T-helper 17 cell (primary cell): ENCODE measurements around the gene NUCB1. TPM values are rescaled to one million over a fixed set of nuclear protein-coding genes. Genes with fewer than 3 reads are reported as not detected.

Experiments
- ATAC-seq: fragments of 150-1000 bp; cut with Tn5 transposase; 2 replicates; pipeline ENCODE4 v1.10.0; 2021; ENCODE audit warnings: mild to moderate bottlenecking, moderate library complexity
- DNase-seq, 3 donors: peaks; one replicate each; pipeline versions ENCODE4 v3.0.0 to v3.0.0-alpha.2; 2020 to 2021
- H3K9me3 ChIP-seq: one replicate; pipeline ENCODE4 v1.7.0; 2013; ENCODE audit warnings: low read length, mild to moderate bottlenecking; ENCODE audit not compliant: control insufficient read depth, poor library complexity, severe bottlenecking
- H3K27ac Mint-ChIP-seq: one replicate; pipeline ENCODE4 v1.8.0; 2022; ENCODE audit warnings: mild to moderate bottlenecking, moderate library complexity, mixed read lengths
- H3K27me3 Mint-ChIP-seq: one replicate; pipeline ENCODE4 v1.8.0; 2022; ENCODE audit warnings: mixed read lengths
- H3K36me3 Mint-ChIP-seq: one replicate; pipeline ENCODE4 v1.8.0; 2022; ENCODE audit warnings: low read depth, mixed read lengths
- H3K4me1 Mint-ChIP-seq: one replicate; pipeline ENCODE4 v1.8.0; 2022; ENCODE audit warnings: mild to moderate bottlenecking, mixed read lengths
- H3K4me3 Mint-ChIP-seq: one replicate; pipeline ENCODE4 v1.8.0; 2022; ENCODE audit warnings: mild to moderate bottlenecking, moderate library complexity, mixed read lengths
- total RNA-seq, 4 donors: library from RNA in 2 of 4; stranded (reverse) in 2 of 4; gene quantifications; one replicate each; pipeline ENCODE4 v1.2.3 and lab custom pipeline; 2022 to 2026

NUCB1 gene
- total RNA-seq (100 to 1,000 TPM; 118 to 135 TPM), total RNA-seq (lab: John Stamatoyannopoulos, UW) (104 to 122 reads per million in 2 donors)

DNA sequence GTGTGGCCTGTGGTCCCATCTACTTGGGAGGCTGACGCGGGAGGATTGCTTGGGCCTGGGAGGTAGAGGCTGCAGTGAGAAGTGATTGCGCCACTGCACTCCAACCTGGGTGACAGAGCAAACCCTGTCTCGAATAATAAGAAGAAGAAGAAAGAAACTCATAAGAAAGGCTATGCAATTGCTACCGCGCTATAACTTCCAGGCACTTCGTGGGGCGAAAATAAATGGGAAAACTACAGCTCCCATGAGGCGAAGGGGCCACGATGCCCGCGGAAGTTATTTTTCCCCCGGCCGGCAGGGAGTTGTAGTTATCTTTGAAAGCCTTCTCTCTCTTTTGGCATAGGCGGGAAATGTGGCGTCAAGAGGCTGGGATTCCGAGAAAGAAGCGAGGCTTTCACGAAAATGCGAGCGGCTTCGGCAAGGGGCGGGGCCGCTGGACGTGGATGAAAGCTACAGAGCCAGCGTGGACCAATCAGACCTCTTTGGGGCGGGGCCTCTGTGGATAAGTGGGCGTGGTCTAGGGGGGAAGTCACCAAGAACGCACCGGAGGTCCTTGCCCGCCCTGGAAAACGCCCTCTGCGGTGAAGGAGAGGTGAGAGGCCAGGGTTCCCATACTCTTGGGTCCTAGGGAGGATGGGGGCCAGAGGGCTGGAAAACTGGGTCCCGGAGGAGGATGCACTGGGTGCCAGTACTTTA is at the start of gene NUCB1:
NUCB1 (plus strand) TSS at position 532 of the 696 bp plus-strand sequence. CDS start 485 bp downstream, outside the sequence.
- H3K4me1 Mint-ChIP-seq: peaks cover 26% of the 10 kb centered on the region
- peak; percentile 94 to 97 (median 96) for DNase-seq
- peak; percentile 98 for ATAC-seq

DNA sequence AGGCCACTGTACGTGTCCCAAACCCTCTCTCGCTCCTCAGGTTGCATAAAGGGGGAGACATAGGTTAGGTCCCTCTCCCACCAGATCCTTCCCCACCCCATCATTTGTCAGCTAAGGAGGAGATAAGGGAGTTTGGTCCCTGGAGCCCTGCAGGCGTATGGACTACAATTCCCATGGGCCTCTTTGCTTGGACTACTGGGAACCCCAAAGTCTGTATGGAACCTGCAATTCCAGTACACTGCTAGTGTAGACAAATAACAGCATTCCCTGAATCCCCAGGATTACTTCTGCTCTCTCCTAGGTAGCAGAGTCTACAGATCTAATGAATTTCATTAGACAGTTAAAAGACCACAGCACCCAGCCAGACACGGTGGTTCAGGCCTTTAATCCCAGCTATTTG is 47.8 kb upstream of the NUCB1 start:
- Mint-ChIP-seq H3K4me3 (no peak overlapping the region), H3K27ac (no peak overlapping the region), H3K4me1 (no peaks in the 10 kb centered on the region), H3K27me3 (no peaks in the 10 kb centered on the region), H3K36me3 (peaks cover 2% of the 10 kb centered on the region)
- no peak for DNase-seq
- no peaks in the 10 kb centered on the region for H3K9me3 ChIP-seq
- no peak for ATAC-seq

More for the DNA sequence above, at the start of gene NUCB1:
- Mint-ChIP-seq H3K27ac (peak within 1 kb of the TSS; percentile 97), H3K27me3 (peaks cover 1% of the 10 kb centered on the region), H3K4me3 (peak within 1 kb of the TSS; percentile 99), H3K36me3 (peaks cover 3% of the 10 kb centered on the region)
- H3K9me3 ChIP-seq: no peaks in the 10 kb centered on the region

DNA sequence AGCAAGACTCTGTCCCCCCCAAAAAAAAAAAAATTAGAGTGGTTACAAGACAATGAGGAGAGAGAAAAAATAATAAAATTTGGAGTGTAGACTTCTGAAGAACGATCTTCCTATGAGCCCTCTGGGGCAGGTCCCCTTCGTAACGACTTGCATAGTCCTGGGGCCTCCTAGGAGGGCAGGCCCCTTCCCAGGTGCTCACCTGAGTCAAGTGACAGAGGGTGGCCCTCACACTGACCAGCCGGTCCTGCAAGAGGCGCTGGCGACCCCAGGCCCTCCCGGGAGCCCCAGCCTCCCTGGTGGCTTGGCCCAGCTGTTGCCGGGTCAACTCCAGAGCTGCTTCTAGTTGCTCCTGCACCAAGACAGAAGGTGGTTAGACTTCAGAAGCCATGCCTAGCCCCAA is 46.6 kb upstream of the NUCB1 start:
- no peak for ATAC-seq
- no peak overlapping the region for H3K4me3 Mint-ChIP-seq

DNA sequence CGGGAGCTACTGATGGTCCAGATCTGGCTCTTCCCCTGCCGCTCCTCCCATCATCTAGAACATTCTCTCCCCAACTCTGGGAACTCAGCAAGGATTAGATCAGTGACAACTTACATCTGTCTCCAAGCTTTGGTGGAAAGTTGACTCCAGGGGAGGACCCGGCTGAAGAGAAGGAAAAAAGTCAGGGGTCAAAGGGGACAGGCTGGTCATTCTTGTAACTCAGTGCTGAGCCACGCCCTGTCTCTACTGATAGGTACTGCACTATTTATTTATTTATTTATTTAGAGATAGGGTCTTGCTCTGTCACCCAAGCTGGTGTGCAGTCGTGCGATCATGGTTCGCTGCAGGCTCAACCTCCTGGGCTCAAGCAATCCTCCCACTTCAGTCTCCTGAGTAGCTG is 46.0 kb upstream of the NUCB1 start:
- no peaks in the 10 kb centered on the region for H3K9me3 ChIP-seq
- peaks cover 2% of the 10 kb centered on the region for H3K36me3 Mint-ChIP-seq
- H3K4me3 Mint-ChIP-seq: no peak overlapping the region
- DNase-seq (no peak), ATAC-seq (no peak)
- peaks cover 3% of the 10 kb centered on the region for H3K4me1 Mint-ChIP-seq
- no peaks in the 10 kb centered on the region for H3K27me3 Mint-ChIP-seq
- no peak overlapping the region for H3K27ac Mint-ChIP-seq

More for the DNA sequence above, 46.6 kb upstream of the NUCB1 start:
- no peaks in the 10 kb centered on the region for H3K4me1 Mint-ChIP-seq
- peaks cover 2% of the 10 kb centered on the region for H3K36me3 Mint-ChIP-seq
- no peak for DNase-seq
- no peaks in the 10 kb centered on the region for H3K9me3 ChIP-seq
- H3K27me3 Mint-ChIP-seq: no peaks in the 10 kb centered on the region
- H3K27ac Mint-ChIP-seq: no peak overlapping the region

DNA sequence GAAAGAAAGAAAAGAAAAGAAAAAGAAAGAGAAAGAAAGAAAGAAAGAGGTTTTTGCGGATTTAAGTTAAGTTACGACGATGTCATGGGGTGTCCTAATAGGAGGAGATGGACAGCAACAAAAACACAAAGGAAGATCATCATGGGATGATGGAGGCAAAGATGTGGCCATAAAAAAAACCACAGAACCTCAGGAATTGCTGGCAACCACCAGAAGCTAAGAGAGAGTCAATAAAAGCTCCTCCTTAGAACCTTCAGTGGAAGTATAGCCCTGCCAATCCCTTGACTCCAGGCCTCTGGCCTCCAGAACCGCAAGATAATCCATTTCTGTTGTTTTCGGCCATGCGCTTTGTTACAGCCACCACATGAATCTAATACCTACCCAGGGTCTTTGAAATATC is 43.2 kb upstream of the NUCB1 start:
- no peak for ATAC-seq
- DNase-seq: no peak
- peaks cover 8% of the 10 kb centered on the region for H3K4me1 Mint-ChIP-seq
- H3K27me3 Mint-ChIP-seq: no peaks in the 10 kb centered on the region
- H3K27ac Mint-ChIP-seq: no peak overlapping the region
- H3K9me3 ChIP-seq: no peaks in the 10 kb centered on the region
- no peaks in the 10 kb centered on the region for H3K36me3 Mint-ChIP-seq
- no peak overlapping the region for H3K4me3 Mint-ChIP-seq

DNA sequence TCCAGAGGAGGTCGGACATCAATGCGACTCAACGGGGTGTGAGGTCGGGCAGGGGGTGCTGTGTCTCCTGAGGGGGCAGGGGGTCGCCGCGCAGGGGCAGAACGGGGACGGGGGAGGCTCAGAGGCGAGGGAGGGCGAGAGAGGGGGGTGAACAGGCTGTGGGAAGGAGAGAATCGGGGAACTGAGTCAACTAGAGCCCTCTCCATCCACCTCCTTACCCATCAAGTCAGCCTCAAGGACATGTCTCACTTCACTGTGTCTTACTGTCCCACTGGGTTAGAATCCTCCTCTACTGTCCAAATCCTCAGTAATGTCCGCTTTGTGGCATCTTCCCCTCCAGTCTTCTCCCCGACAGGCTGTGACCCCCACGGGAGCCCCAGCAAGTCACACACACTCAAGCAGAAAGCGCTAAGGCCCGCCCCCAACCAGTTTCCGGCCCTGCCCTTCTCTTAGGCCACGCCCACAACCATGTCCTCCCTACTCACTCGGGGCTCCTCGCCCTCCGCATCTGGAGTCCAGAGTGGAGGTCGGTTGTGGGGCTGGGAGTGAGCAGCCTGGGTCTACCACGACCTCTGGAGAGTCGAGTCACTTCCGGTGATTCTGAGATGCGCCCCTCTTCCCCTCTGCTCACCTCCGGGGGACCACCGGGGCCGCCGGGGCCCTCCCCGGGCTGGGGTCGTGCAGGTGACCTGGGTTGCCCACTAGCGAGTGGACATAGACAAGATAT is 41.0 kb upstream of the NUCB1 start:
- ATAC-seq: peak; percentile 79
- H3K4me1 Mint-ChIP-seq: peaks cover 8% of the 10 kb centered on the region
- no peaks in the 10 kb centered on the region for H3K9me3 ChIP-seq
- H3K27me3 Mint-ChIP-seq: no peaks in the 10 kb centered on the region
- peak overlapping the region; percentile 92 for H3K4me3 Mint-ChIP-seq
- DNase-seq: peak in 2 of 3 donors; percentile 66 to 68
- no peak overlapping the region for H3K27ac Mint-ChIP-seq
- H3K36me3 Mint-ChIP-seq: no peaks in the 10 kb centered on the region

DNA sequence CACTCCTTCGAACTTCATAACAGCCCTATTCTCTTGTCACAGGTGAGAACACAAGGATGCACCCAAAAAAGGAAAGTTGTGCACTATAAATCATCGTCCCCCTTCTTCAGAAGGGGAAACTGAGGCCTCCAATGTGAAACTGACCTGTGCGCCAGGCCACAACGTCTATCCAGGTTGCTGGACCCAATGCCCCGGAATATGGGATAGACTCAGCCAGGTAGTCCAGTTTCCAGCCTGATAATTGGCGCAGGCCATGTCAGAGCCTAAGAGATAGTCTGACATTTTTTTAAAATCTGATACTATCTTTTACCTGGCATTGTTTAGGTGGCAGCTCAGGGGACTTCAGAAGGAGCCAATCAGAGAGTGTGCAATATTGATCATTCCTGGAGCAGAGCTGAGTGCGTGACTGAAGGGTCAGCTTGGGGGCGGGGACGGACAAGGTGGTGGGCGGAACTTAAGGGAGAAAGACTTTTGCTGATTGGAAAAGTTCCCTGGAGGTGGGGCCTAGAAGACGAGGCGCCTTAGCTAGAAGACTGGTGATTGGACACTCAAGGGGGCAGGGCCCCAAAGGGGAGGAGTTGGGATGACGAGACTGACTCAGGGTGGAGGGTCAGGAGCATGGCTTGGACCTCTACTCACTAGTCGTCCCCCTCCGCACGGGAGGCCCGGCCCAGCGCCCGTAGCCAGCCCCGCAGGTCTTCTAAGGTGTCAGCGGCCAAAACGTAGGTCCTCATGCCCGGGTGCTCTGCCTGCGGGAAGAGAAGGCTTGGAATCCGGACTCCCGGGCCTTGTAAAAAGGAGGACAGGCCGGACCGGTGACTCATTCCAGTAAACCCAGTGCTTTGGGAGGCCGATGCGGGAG is 40.2 kb upstream of the NUCB1 start:
- H3K27me3 Mint-ChIP-seq: no peaks in the 10 kb centered on the region
- peaks cover 8% of the 10 kb centered on the region for H3K4me1 Mint-ChIP-seq
- ATAC-seq: no peak
- H3K36me3 Mint-ChIP-seq: no peaks in the 10 kb centered on the region
- H3K4me3 Mint-ChIP-seq: peak overlapping the region; percentile 92
- H3K9me3 ChIP-seq: no peaks in the 10 kb centered on the region
- H3K27ac Mint-ChIP-seq: no peak overlapping the region
- DNase-seq: no peak

DNA sequence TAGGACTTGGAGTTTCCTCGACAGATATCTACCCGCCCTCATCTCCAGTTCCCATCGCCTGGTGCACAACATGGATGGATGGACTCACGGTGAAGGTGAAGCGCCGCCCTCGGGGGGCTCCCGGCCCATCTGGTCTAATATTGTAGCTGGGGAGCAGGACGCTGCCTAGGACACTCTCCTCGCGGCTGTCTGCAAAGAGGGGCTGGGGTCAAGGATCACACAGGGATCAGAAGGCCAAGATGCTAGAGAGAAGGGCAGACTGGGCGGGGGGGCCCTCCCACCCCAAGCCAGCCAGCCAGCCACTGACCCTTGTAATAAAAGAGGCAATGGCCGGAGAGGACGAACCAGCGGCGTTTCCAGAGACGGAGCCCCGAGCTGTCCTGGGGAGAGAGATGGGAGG is 38.8 kb upstream of the NUCB1 start:
- no peaks in the 10 kb centered on the region for H3K36me3 Mint-ChIP-seq
- H3K4me3 Mint-ChIP-seq: no peak overlapping the region
- ATAC-seq (no peak), DNase-seq (no peak)
- peaks cover 3% of the 10 kb centered on the region for H3K27me3 Mint-ChIP-seq
- H3K27ac Mint-ChIP-seq: no peak overlapping the region
- no peaks in the 10 kb centered on the region for H3K9me3 ChIP-seq
- peaks cover 8% of the 10 kb centered on the region for H3K4me1 Mint-ChIP-seq

DNA sequence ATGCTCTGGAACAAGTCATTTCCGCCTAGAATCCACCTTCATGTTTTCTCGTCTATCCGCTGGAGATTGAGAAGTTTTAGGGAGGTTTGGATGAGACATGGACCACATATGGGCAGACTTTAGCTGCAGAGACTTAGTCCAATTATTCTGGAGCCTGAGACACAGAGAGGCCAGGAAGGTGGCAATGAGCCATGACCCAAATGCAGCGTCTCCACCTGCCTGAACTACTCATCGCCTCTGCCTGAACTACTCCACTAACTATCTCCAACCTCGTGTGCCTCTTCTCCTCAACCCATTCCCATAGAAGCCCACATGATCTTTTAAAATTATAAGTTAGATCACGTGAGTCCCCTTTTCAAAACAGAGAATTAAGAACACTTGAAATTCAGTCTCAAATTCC is 37.3 kb upstream of the NUCB1 start:
- no peak overlapping the region for H3K27ac Mint-ChIP-seq

DNA sequence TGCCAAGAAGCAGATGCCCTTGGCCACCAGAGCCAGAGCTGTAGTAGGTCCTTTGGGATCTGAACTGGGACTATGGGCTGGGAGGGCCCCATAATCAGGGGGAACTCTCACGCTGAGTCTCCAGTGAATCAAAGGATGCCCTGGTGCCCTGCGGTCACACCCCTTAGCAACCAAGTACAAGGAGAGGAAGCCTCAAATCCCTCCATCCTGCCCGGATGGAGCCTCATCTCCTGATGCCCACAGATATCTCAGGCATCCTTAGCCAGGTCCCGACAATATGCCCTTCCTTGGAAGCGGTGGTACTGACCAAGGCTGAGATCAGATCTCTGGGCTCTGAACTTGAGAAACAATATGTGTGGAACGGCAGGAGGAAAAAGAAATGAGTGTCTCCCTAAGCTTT is 33.4 kb upstream of the NUCB1 start:
- DNase-seq (no peak), ATAC-seq (no peak)
- H3K4me3 Mint-ChIP-seq: no peak overlapping the region
- H3K27ac Mint-ChIP-seq: no peak overlapping the region
- H3K27me3 Mint-ChIP-seq: peaks cover 21% of the 10 kb centered on the region
- H3K9me3 ChIP-seq: no peaks in the 10 kb centered on the region
- peaks cover 5% of the 10 kb centered on the region for H3K36me3 Mint-ChIP-seq
- peaks cover 5% of the 10 kb centered on the region for H3K4me1 Mint-ChIP-seq

More for the DNA sequence above, 37.3 kb upstream of the NUCB1 start:
- H3K9me3 ChIP-seq: no peaks in the 10 kb centered on the region
- peaks cover 8% of the 10 kb centered on the region for H3K4me1 Mint-ChIP-seq
- H3K4me3 Mint-ChIP-seq: no peak overlapping the region
- DNase-seq (no peak), ATAC-seq (no peak)
- no peaks in the 10 kb centered on the region for H3K36me3 Mint-ChIP-seq
- H3K27me3 Mint-ChIP-seq: peaks cover 15% of the 10 kb centered on the region

DNA sequence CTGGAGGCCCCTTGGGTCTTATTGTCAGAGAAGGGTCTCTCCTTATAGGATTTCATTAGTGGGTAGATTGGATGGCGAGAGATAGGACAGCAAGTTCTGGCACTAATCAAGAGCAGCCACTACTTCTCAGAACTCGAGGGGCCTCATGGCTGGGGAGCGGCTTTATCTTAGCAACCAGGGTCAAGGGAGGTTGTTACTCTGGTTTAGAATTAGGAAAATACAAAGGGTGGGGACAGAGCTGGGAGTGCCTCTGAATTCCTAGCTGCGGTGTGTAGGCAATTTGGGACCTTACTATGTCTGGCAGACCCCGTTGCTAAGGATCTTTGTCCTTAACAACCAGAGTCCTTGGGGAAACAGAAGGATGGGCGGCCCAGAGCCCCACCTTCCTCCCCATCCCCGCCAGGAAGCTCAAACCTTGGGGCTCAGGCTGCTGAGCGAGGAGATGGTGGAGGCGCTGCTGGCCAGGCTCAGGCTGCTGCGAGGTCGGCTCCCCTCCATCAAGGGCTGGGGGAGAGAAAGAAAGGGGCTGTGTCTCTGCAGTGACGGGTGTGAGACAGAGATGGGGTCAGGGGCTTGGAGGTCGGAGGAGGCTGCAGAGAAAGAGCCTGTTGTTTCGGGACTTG is 32.9 kb upstream of the NUCB1 start:
- Mint-ChIP-seq H3K27ac (no peak overlapping the region), H3K4me1 (peaks cover 8% of the 10 kb centered on the region), H3K36me3 (peaks cover 6% of the 10 kb centered on the region), H3K4me3 (no peak overlapping the region), H3K27me3 (peaks cover 21% of the 10 kb centered on the region)
- H3K9me3 ChIP-seq: no peaks in the 10 kb centered on the region
- no peak for ATAC-seq
- no peak for DNase-seq

DNA sequence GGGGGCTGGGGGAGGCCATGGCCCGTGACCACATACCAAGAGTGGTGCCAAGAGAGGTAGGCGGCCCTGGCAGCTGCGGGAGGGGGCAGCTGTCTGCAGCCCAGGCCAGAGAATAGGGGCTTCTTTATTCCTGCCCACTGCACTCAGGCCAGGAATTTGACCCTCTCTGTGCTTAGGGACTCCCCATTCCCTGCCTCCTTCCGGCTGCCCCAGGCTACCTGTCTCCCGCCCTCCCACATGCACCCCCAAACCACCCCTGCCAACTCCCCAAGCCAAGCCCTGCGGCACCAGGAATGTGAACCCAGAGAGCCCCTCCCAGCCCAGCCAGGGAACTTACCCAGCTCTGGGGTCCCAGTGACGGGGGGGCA is 32.4 kb upstream of the NUCB1 start:
- no peaks in the 10 kb centered on the region for H3K9me3 ChIP-seq
- Mint-ChIP-seq H3K27ac (peak overlapping the region; percentile 57), H3K4me1 (peaks cover 11% of the 10 kb centered on the region), H3K4me3 (no peak overlapping the region), H3K36me3 (peaks cover 9% of the 10 kb centered on the region), H3K27me3 (peaks cover 21% of the 10 kb centered on the region)
- no peak for DNase-seq
- no peak for ATAC-seq
